ENCODE measurements around the gene NRL. TPM values are rescaled to one million over a fixed set of nuclear protein-coding genes. Genes with fewer than 3 reads are reported as not detected.
A peak's percentile ranks its signal among the peaks of the same experiment; 100 is the strongest.

NRL gene
- total and polyA plus RNA-seq, 7 donors = 1.2 to 5.1 (median 2.4) TPM

- Histone ChIP-seq H3K36me3 (ENCODE audit: insufficient read depth in 1 of 2, low read depth in 1 of 2) (peaks cover 0 to 40% of the 10 kb centered on the region in 2 donors), H3K9me3 (no peaks in the 10 kb centered on the region), H3K4me1 (peaks cover 66% of the 10 kb centered on the region), H3K4me3 (peak within 1 kb of the TSS; percentile 78), H3K27ac (peak within 1 kb of the TSS; percentile 88), H3K27me3 (ENCODE audit: insufficient read depth in 3 of 3, low read length in 2 of 3) (no peaks in the 10 kb centered on the region)
- peak; percentile 91 to 93 (median 92) for ATAC-seq
- intact Hi-C loops (cut with DNase I) = no loop called here
- TF ChIP-seq CTCF (IDR thresholded peaks at IDR 0.05) = peak; percentile 55
- 0% methylated on average over 58 to 65 of the region's 65 CpGs for WGBS, 3 donors
- DNase-seq = peak; percentile 100
Measured at GRCh38 chr14:24141097-24141880, 26.5 kb upstream of the NRL start, which contains the start of gene EMC9. TSS of gene EMC9 (minus strand) at chr14:24141591. CDS start at chr14:24141304, 287 bp downstream.

- intact Hi-C loops (cut with DNase I) = no loop called here
- H3K4me1 ChIP-seq = peaks cover 62% of the 10 kb centered on the region
- no peak for DNase-seq
- H3K27ac ChIP-seq = peak overlapping the region; percentile 88
- H3K27me3 ChIP-seq (ENCODE audit: insufficient read depth in 3 of 3, low read length in 2 of 3) = no peaks in the 10 kb centered on the region
- no peak for ATAC-seq
- TF ChIP-seq CTCF (IDR thresholded peaks at IDR 0.05) = no peak
- 77 to 84% (median 82%) methylated on average over 9 of the region's 9 CpGs for WGBS, 3 donors
- H3K4me3 ChIP-seq = peak overlapping the region; percentile 78
- no peaks in the 10 kb centered on the region for H3K9me3 ChIP-seq
- peaks cover 0 to 35% of the 10 kb centered on the region in 2 donors for H3K36me3 ChIP-seq (ENCODE audit: insufficient read depth in 1 of 2, low read depth in 1 of 2)
Measured at GRCh38 chr14:24139272-24139934, 24.7 kb upstream of the NRL start.

GRCh38 chr14:24138396-24139271, 23.9 kb upstream of the NRL start:
- H3K4me3 ChIP-seq = peak overlapping the region; percentile 78
- peaks cover 57% of the 10 kb centered on the region for H3K4me1 ChIP-seq
- TF ChIP-seq CTCF (IDR thresholded peaks at IDR 0.05) = no peak
- WGBS, 3 donors = 57 to 69% (median 58%) methylated on average over 12 to 13 of the region's 13 CpGs
- no peak for ATAC-seq
- H3K27ac ChIP-seq = peak overlapping the region; percentile 23
- peaks cover 0 to 29% of the 10 kb centered on the region in 2 donors for H3K36me3 ChIP-seq (ENCODE audit: insufficient read depth in 1 of 2, low read depth in 1 of 2)
- H3K9me3 ChIP-seq = no peaks in the 10 kb centered on the region
- intact Hi-C loops (cut with DNase I) = no loop called here
- no peak for DNase-seq
- no peaks in the 10 kb centered on the region for H3K27me3 ChIP-seq (ENCODE audit: insufficient read depth in 3 of 3, low read length in 2 of 3)

- ATAC-seq (no peak), DNase-seq (no peak)
- Histone ChIP-seq H3K36me3 (ENCODE audit: insufficient read depth in 1 of 2, low read depth in 1 of 2) (peaks cover 0 to 25% of the 10 kb centered on the region in 2 donors), H3K4me1 (peaks cover 57% of the 10 kb centered on the region), H3K27me3 (ENCODE audit: insufficient read depth in 3 of 3, low read length in 2 of 3) (no peaks in the 10 kb centered on the region), H3K4me3 (peak overlapping the region; percentile 100), H3K9me3 (no peaks in the 10 kb centered on the region), H3K27ac (peak overlapping the region; percentile 38)
- no peak for TF ChIP-seq CTCF (IDR thresholded peaks at IDR 0.05)
- intact Hi-C loops (cut with DNase I) = no loop called here
- 74 to 92% (median 86%) methylated on average over 8 of the region's 8 CpGs for WGBS, 3 donors
Measured at GRCh38 chr14:24137529-24138395, 23.0 kb upstream of the NRL start.
